Right cardiac atrium (tissue), 5 donors: Measurements from ENCODE around the gene CDK17. TPM values are rescaled to one million over a fixed set of nuclear protein-coding genes. Genes with fewer than 3 reads are reported as not detected.

ENCODE experiments used
- ATAC-seq, 2 donors: fragments of 200-7000 bp; cut with Tn5 transposase; one replicate each; pipeline versions ENCODE4 v1.8.0 to v1.9.1; 2020; ENCODE audit warnings: moderate library complexity in 2 of 2, mild to moderate bottlenecking in 1 of 2
- DNase-seq, 3 donors: peaks; one replicate each; pipeline ENCODE4 v3.0.0-alpha.2; 2020
- H3K27ac ChIP-seq: one replicate; pipeline ENCODE4 v1.5.1; 2013; ENCODE audit warnings: mild to moderate bottlenecking, low read length, control low read depth, moderate library complexity
- H3K27me3 ChIP-seq: one replicate; pipeline ENCODE4 v1.6.1; 2013; ENCODE audit not compliant: control insufficient read depth, insufficient read depth
- H3K4me1 ChIP-seq: one replicate; pipeline ENCODE4 v1.6.1; 2013; ENCODE audit warnings: low read length; ENCODE audit not compliant: control insufficient read depth, insufficient read depth
- H3K4me3 ChIP-seq: one replicate; pipeline ENCODE4 v1.5.1; 2013; ENCODE audit warnings: low read length, control low read depth
- H3K9me3 ChIP-seq: one replicate; pipeline ENCODE4 v1.6.1; 2013; ENCODE audit warnings: low read length; ENCODE audit not compliant: control insufficient read depth
- whole genome bisulfite sequencing: extraction: QIAGEN DNeasy Blood & Tissue Kit; methylation state at CpG from one replicate; pipeline ENCODE4 v1.1.7; 2013; 5-methylcytosine and 5-hydroxymethylcytosine counted together
- intact Hi-C, 4 donors: fragments of 100-400 bp; cut with DNase I; formaldehyde crosslinking; loops; one replicate each; pipeline versions ENCODE4 v1.11.0 to v1.14.0; 2022 to 2023
- polyA plus RNA-seq: library from polyadenylated mRNA; stranded (reverse); fragments of 200-250 nt; gene quantifications from one replicate; pipeline ENCODE4 v1.2.3, GENCODE V29; 2013
- total RNA-seq, 4 donors: library from RNA; stranded (reverse); fragmentation: NEBNext Ultra II Directional; extraction: Animal tissue kit (Norgen Biotek cat#: 25700); gene quantifications; one replicate each; pipeline ENCODE4 v1.2.1, GENCODE V29; 2021
- donor health status: healthy with polysubstance abuse.
- donor health status: DM: no; HTN: yes; CAD: no.
- donor health status: DM: no; HTN: no; CAD: no.
- donor health status: DM: no; HTN: yes; CAD: no; lungs with severe emphysema.
- donor health status: DM: yes; HTN: yes; CAD: no.

CDK17 gene
- total and polyA plus RNA-seq, 5 donors: 10.3 to 30.4 (median 20.0) TPM

DNA sequence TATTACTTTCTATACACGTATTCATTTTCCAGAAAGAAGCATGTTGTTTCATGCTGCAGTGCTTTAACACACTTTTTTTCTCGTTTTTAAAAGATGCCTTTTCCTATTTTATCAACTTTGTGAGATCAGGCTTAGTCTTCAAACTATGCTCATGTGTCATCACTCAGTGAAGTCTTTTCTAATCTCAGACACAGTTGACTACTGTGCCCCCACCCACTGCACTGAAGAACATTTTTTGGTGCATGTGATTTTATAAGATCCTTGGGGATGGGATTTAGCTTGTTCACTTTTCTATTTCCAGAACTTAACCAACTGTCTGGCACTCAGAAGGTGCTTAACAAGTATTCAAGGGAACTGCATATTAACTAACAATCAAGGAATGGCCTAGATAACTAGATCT, 85.5 kb downstream of the CDK17 start:
- no peaks in the 10 kb centered on the region for H3K9me3 ChIP-seq
- WGBS: 36% methylated on average over 2 of the region's 2 CpGs
- peaks cover 2% of the 10 kb centered on the region for H3K4me1 ChIP-seq
- intact Hi-C loops: no loop called here
- H3K4me3 ChIP-seq: no peak overlapping the region
- no peaks in the 10 kb centered on the region for H3K27me3 ChIP-seq
- DNase-seq (no peak), ATAC-seq (no peak)
- no peak overlapping the region for H3K27ac ChIP-seq

GRCh38 chr12:96313606-96314005, 86.6 kb downstream of the CDK17 start:
- no peaks in the 10 kb centered on the region for H3K9me3 ChIP-seq
- DNase-seq (no peak), ATAC-seq (no peak)
- no peak overlapping the region for H3K27ac ChIP-seq
- intact Hi-C loops: no loop called here
- H3K4me3 ChIP-seq: no peak overlapping the region
- H3K4me1 ChIP-seq: peaks cover 2% of the 10 kb centered on the region
- no peaks in the 10 kb centered on the region for H3K27me3 ChIP-seq

DNA sequence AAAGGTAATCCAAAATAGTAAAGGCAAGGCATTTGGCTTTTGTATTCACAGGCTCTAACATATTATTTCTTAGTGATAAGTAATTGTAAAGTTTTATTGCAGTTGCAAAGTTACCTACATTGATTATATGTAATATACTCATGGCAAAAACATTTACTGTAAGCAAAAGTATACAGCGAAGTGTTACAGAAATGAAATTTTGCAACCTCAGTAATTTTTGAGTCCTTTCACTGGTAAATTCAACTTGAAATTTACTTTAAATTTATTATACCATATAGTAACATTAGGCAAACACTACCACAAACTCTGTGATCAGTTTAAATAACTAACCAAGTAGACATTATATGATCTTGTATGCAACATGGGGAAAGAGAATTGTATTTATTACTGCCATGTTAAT, 89.0 kb downstream of the CDK17 start:
- Histone ChIP-seq H3K4me3 (no peak overlapping the region), H3K4me1 (peaks cover 2% of the 10 kb centered on the region), H3K27ac (no peak overlapping the region), H3K9me3 (no peaks in the 10 kb centered on the region), H3K27me3 (no peaks in the 10 kb centered on the region)
- ATAC-seq (no peak), DNase-seq (no peak)
- intact Hi-C loops: no loop called here
- WGBS: 100% methylated on average over 1 of the region's 1 CpG

GRCh38 chr12:96310067-96310466, 90.2 kb downstream of the CDK17 start:
- Histone ChIP-seq H3K27me3 (no peaks in the 10 kb centered on the region), H3K9me3 (no peaks in the 10 kb centered on the region), H3K4me1 (peaks cover 2% of the 10 kb centered on the region), H3K27ac (no peak overlapping the region), H3K4me3 (no peak overlapping the region)
- no peak for DNase-seq
- intact Hi-C loops: no loop called here
- WGBS: 93% methylated on average over 3 of the region's 3 CpGs
- ATAC-seq: no peak

GRCh38 chr12:96308881-96309280, 91.4 kb downstream of the CDK17 start:
- no peak overlapping the region for H3K4me3 ChIP-seq
- DNase-seq: no peak
- no peaks in the 10 kb centered on the region for H3K4me1 ChIP-seq
- no peak for ATAC-seq
- H3K27ac ChIP-seq: no peak overlapping the region
- intact Hi-C loops: loop anchor here in 2 of 4 donors (5.0 to 10.0 kb wide), 2 partner anchors 86 to 88 kb away; no protein-coding TSS in a partner anchor
- 65% methylated on average over 1 of the region's 1 CpG for WGBS
- no peaks in the 10 kb centered on the region for H3K27me3 ChIP-seq
- no peaks in the 10 kb centered on the region for H3K9me3 ChIP-seq

DNA sequence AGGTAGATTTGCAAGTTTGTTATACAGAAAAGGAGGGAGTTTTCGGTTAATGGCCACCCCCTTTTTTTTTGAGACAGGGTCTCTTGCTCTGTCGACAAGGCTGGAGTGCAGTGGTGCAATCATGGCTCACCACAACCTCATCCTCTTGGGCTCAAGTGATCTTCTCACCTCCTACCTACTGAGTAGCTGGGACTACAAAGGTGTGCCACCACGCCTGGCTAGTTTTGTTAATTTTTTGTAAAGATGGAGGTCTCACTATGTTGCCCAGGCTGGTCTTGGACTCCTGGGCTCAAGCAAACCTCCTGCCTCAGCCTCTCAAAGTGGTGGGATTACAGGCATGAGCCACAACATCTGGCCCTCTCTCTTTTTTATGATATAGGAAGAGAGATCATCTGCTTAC, 94.6 kb downstream of the CDK17 start:
- DNase-seq (no peak), ATAC-seq (no peak)
- no peaks in the 10 kb centered on the region for H3K27me3 ChIP-seq
- H3K27ac ChIP-seq: no peak overlapping the region
- H3K4me3 ChIP-seq: no peak overlapping the region
- no peaks in the 10 kb centered on the region for H3K9me3 ChIP-seq
- intact Hi-C loops: loop anchor here in 2 of 4 donors (5.0 to 10.0 kb wide), 2 partner anchors 89 to 92 kb away; no protein-coding TSS in a partner anchor
- no peaks in the 10 kb centered on the region for H3K4me1 ChIP-seq
- WGBS: 95% methylated on average over 3 of the region's 3 CpGs

- ATAC-seq: no peak
- Histone ChIP-seq H3K9me3 (no peaks in the 10 kb centered on the region), H3K4me3 (no peak overlapping the region), H3K27me3 (no peaks in the 10 kb centered on the region), H3K27ac (no peak overlapping the region), H3K4me1 (no peaks in the 10 kb centered on the region)
- intact Hi-C loops: loop anchor here in 1 of 4 donors (10.0 kb wide), 1 partner anchor 91 kb away; no protein-coding TSS in a partner anchor
- no peak for DNase-seq
Measured at GRCh38 chr12:96303653-96304052, 96.6 kb downstream of the CDK17 start.

DNA sequence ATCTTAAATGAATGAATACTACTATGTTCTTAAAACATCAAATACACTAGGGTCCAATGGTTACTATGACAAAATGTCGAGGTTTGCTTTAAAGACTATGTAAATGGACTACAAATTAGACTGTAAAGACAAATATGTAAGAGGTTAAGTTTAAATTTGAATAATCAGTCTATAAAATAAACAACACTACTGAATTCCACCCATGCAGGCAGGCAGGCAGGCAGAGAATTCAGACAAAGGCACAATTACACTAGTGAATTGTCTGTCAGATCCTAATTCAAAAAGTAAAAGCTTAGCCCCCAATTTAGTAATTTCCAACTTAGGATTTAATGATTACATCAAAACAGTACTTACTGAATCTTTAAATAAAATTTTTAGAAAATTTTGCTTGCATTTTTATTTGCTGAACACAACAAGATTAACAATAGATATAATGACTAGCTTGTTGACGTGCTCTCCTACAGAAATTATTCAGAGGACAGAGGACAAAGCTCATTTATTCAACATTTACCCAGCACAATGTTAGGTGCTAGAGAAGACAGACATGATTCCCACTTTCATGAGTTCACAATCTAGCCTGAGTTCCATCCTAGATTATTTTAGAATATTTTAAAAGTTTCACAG, 97.4 kb downstream of the CDK17 start:
- Histone ChIP-seq H3K4me3 (no peak overlapping the region), H3K27ac (no peak overlapping the region), H3K9me3 (no peaks in the 10 kb centered on the region), H3K4me1 (no peaks in the 10 kb centered on the region), H3K27me3 (no peaks in the 10 kb centered on the region)
- ATAC-seq: no peak
- intact Hi-C loops: loop anchor here in 1 of 4 donors (10.0 kb wide), 1 partner anchor 92 kb away; no protein-coding TSS in a partner anchor
- DNase-seq: no peak
- WGBS: 85% methylated on average over 2 of the region's 2 CpGs

- DNase-seq (no peak), ATAC-seq (no peak)
- Histone ChIP-seq H3K27me3 (no peaks in the 10 kb centered on the region), H3K4me3 (no peak overlapping the region), H3K27ac (no peak overlapping the region), H3K9me3 (no peaks in the 10 kb centered on the region), H3K4me1 (no peaks in the 10 kb centered on the region)
- intact Hi-C loops: loop anchor here in 1 of 4 donors (10.0 kb wide), 1 partner anchor 93 kb away; no protein-coding TSS in a partner anchor
- WGBS: 94% methylated on average over 4 of the region's 4 CpGs
Measured at GRCh38 chr12:96301732-96302131, 98.5 kb downstream of the CDK17 start.

DNA sequence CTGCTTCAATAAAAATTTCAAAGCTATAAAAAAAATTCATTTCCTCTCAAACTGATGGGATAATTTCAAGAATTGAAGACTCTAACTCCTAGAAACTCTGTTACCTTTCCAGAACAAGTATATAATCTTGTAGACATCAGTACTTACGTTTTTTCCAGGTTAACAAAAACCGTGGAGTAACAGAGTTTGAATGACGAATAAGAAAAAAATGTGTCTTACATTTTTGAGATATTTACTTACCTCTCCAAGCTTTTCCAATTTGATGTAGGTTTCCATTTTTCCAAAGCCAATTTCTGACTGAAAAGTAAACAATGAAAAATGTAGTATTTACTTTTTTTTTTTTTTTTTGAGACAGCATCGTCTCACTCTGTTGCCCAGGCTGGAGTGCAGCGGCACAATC, 100.2 kb downstream of the CDK17 start:
- Histone ChIP-seq H3K27ac (no peak overlapping the region), H3K27me3 (no peaks in the 10 kb centered on the region), H3K9me3 (no peaks in the 10 kb centered on the region), H3K4me1 (no peaks in the 10 kb centered on the region), H3K4me3 (no peak overlapping the region)
- 94% methylated on average over 5 of the region's 5 CpGs for WGBS
- intact Hi-C loops: loop anchor here in 1 of 4 donors (10.0 kb wide), 1 partner anchor 95 kb away; no protein-coding TSS in a partner anchor
- ATAC-seq: no peak
- no peak for DNase-seq

- DNase-seq (no peak), ATAC-seq (no peak)
- Histone ChIP-seq H3K9me3 (no peaks in the 10 kb centered on the region), H3K27ac (no peak overlapping the region), H3K4me1 (no peaks in the 10 kb centered on the region), H3K4me3 (no peak overlapping the region), H3K27me3 (no peaks in the 10 kb centered on the region)
- intact Hi-C loops: no loop called here
- 98% methylated on average over 4 of the region's 4 CpGs for WGBS
Measured at GRCh38 chr12:96297504-96297903, 102.7 kb downstream of the CDK17 start.
